Loucy (cell line): ENCODE results near the gene RAB32.

Experiments
- EZH2phosphoT487 ChIP-seq: fragments of 200-600 bp; IDR thresholded peaks from 2 replicates; pipeline ENCODE4 v1.6.1; 2018; ENCODE audit warnings: antibody characterized with exemption, mild to moderate bottlenecking, moderate library complexity, borderline replicate concordance
- TF ChIP-seq, protein P1 (sequence below): fragments of 200-600 bp; sonication (generic); conservative IDR thresholded peaks from 2 replicates; pipeline ENCODE4 v1.5.1; 2014; ENCODE audit warnings: mild to moderate bottlenecking, antibody characterized with exemption, low read length

DNA sequence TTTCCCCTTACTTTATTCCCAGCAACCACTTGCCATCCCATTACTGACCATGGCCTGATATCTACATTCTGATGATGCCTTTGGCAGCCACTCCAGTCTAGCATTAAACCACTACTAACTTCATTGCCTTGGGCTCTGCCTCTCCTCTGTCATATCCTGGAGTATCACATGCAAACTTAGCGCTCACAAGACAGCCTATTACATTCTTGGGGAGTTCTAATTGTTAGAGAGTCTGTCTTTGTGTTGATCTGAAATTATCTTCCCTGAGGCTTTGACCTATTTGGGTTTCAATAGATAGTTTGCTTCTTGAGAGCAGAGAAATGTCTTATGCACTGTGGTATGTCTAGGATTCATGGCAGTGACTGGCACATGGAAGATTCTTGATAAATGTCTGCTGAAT, 40.5 kb upstream of the RAB32 start:
- TF ChIP-seq, protein P1, sequence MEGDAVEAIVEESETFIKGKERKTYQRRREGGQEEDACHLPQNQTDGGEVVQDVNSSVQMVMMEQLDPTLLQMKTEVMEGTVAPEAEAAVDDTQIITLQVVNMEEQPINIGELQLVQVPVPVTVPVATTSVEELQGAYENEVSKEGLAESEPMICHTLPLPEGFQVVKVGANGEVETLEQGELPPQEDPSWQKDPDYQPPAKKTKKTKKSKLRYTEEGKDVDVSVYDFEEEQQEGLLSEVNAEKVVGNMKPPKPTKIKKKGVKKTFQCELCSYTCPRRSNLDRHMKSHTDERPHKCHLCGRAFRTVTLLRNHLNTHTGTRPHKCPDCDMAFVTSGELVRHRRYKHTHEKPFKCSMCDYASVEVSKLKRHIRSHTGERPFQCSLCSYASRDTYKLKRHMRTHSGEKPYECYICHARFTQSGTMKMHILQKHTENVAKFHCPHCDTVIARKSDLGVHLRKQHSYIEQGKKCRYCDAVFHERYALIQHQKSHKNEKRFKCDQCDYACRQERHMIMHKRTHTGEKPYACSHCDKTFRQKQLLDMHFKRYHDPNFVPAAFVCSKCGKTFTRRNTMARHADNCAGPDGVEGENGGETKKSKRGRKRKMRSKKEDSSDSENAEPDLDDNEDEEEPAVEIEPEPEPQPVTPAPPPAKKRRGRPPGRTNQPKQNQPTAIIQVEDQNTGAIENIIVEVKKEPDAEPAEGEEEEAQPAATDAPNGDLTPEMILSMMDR = no peak
- TF ChIP-seq EZH2phosphoT487 = no peak
